GM19099 (cell line): Measurements from ENCODE around the gene NHLRC2.

ENCODE experiments used
- POLR2A ChIP-seq: IDR thresholded peaks from 3 replicates; pipeline ENCODE4 v1.6.1; 2011; ENCODE audit warnings: low read depth; ENCODE audit not compliant: insufficient read length; ENCODE audit errors: extremely low read depth

Gene NHLRC2

GRCh38 chr10:113894581-113894980 is 40.1 kb downstream of the NHLRC2 start:
- TF ChIP-seq POLR2A, result no peak

GRCh38 chr10:113895018-113895417 is 40.6 kb downstream of the NHLRC2 start:
- TF ChIP-seq POLR2A, result no peak

- no peak for TF ChIP-seq POLR2A
Measured at GRCh38 chr10:113897693-113898618, 43.5 kb downstream of the NHLRC2 start.

GRCh38 chr10:113899952-113900598 is 45.6 kb downstream of the NHLRC2 start:
- no peak for TF ChIP-seq POLR2A

GRCh38 chr10:113905756-113906155 is 51.3 kb downstream of the NHLRC2 start:
- TF ChIP-seq POLR2A, result no peak

- no peak for TF ChIP-seq POLR2A
Measured at GRCh38 chr10:113907166-113907565, 52.7 kb downstream of the NHLRC2 start.

GRCh38 chr10:113908236-113908635 is 53.8 kb downstream of the NHLRC2 start:
- TF ChIP-seq POLR2A, result no peak

GRCh38 chr10:113911113-113911512 is 56.7 kb downstream of the NHLRC2 start:
- no peak for TF ChIP-seq POLR2A

GRCh38 chr10:113911839-113912238 is 57.4 kb downstream of the NHLRC2 start:
- no peak for TF ChIP-seq POLR2A

GRCh38 chr10:113912582-113912981 is 58.1 kb downstream of the NHLRC2 start:
- TF ChIP-seq POLR2A, result no peak

- no peak for TF ChIP-seq POLR2A
Measured at GRCh38 chr10:113914956-113915355, 60.5 kb downstream of the NHLRC2 start.

- TF ChIP-seq POLR2A, result no peak
Measured at GRCh38 chr10:113915540-113915939, 61.1 kb downstream of the NHLRC2 start.

- TF ChIP-seq POLR2A, result no peak
Measured at GRCh38 chr10:113916053-113916452, 61.6 kb downstream of the NHLRC2 start.

GRCh38 chr10:113917636-113918035 is 63.2 kb downstream of the NHLRC2 start:
- TF ChIP-seq POLR2A, result no peak

GRCh38 chr10:113920114-113920513 is 65.7 kb downstream of the NHLRC2 start:
- no peak for TF ChIP-seq POLR2A

GRCh38 chr10:113920875-113921274 is 66.4 kb downstream of the NHLRC2 start:
- TF ChIP-seq POLR2A, result no peak

- TF ChIP-seq POLR2A, result no peak
Measured at GRCh38 chr10:113921561-113922370, 67.3 kb downstream of the NHLRC2 start.
